ENCODE results near the gene HADHA. TPM values are rescaled to one million over a fixed set of nuclear protein-coding genes. Genes with fewer than 3 reads are reported as not detected.

The HADHA gene
- total and polyA plus RNA-seq, 5 donors, result 307 to 410 (median 341) TPM

GRCh38 chr2:26164231-26164630 lies 80.2 kb downstream of the HADHA start:
- WGBS, result 36% methylated on average over 1 of the region's 1 CpG
- intact Hi-C loops (cut with DNase I), result no loop called here
- Histone ChIP-seq H3K27ac (ENCODE audit: low read length) (no peak overlapping the region), H3K27me3 (ENCODE audit: control insufficient read depth, insufficient read depth) (no peaks in the 10 kb centered on the region), H3K4me1 (ENCODE audit: control insufficient read depth, insufficient read depth, low read length) (peaks cover 2% of the 10 kb centered on the region), H3K9me3 (ENCODE audit: control insufficient read depth, low read length) (no peaks in the 10 kb centered on the region), H3K4me3 (ENCODE audit: low read length) (no peak overlapping the region)
- peak; percentile 60 to 81 for ATAC-seq
- no peak for DNase-seq

- no peak overlapping the region for H3K4me3 ChIP-seq (ENCODE audit: low read length)
- 93% methylated on average over 10 of the region's 10 CpGs for WGBS
- no peak overlapping the region for H3K27ac ChIP-seq (ENCODE audit: low read length)
- no peaks in the 10 kb centered on the region for H3K9me3 ChIP-seq (ENCODE audit: control insufficient read depth, low read length)
- DNase-seq (no peak), ATAC-seq (no peak)
- intact Hi-C loops (cut with DNase I), result no loop called here
- no peaks in the 10 kb centered on the region for H3K27me3 ChIP-seq (ENCODE audit: control insufficient read depth, insufficient read depth)
- H3K4me1 ChIP-seq (ENCODE audit: control insufficient read depth, insufficient read depth, low read length), result peaks cover 2% of the 10 kb centered on the region
These were observed 81.5 kb downstream of the HADHA start for GRCh38 chr2:26162963-26163362.

GRCh38 chr2:26161926-26162325 lies 82.5 kb downstream of the HADHA start:
- DNase-seq (no peak), ATAC-seq (no peak)
- whole genome bisulfite sequencing, result 89% methylated on average over 7 of the region's 7 CpGs
- peaks cover 2% of the 10 kb centered on the region for H3K4me1 ChIP-seq (ENCODE audit: control insufficient read depth, insufficient read depth, low read length)
- intact Hi-C loops (cut with DNase I), result no loop called here
- H3K27ac ChIP-seq (ENCODE audit: low read length), result no peak overlapping the region
- H3K27me3 ChIP-seq (ENCODE audit: control insufficient read depth, insufficient read depth), result no peaks in the 10 kb centered on the region
- no peaks in the 10 kb centered on the region for H3K9me3 ChIP-seq (ENCODE audit: control insufficient read depth, low read length)
- H3K4me3 ChIP-seq (ENCODE audit: low read length), result no peak overlapping the region

GRCh38 chr2:26157580-26157979 lies 86.9 kb downstream of the HADHA start:
- intact Hi-C loops (cut with DNase I), result no loop called here
- DNase-seq, result no peak
- Histone ChIP-seq H3K4me1 (ENCODE audit: control insufficient read depth, insufficient read depth, low read length) (no peaks in the 10 kb centered on the region), H3K27me3 (ENCODE audit: control insufficient read depth, insufficient read depth) (no peaks in the 10 kb centered on the region), H3K9me3 (ENCODE audit: control insufficient read depth, low read length) (no peaks in the 10 kb centered on the region), H3K4me3 (ENCODE audit: low read length) (no peak overlapping the region), H3K27ac (ENCODE audit: low read length) (no peak overlapping the region)
- WGBS, result 94% methylated on average over 5 of the region's 5 CpGs
- no peak for ATAC-seq

- intact Hi-C loops (cut with DNase I), result no loop called here
- no peak overlapping the region for H3K27ac ChIP-seq (ENCODE audit: low read length)
- H3K27me3 ChIP-seq (ENCODE audit: control insufficient read depth, insufficient read depth), result no peaks in the 10 kb centered on the region
- H3K9me3 ChIP-seq (ENCODE audit: control insufficient read depth, low read length), result no peaks in the 10 kb centered on the region
- H3K4me3 ChIP-seq (ENCODE audit: low read length), result no peak overlapping the region
- DNase-seq (no peak), ATAC-seq (no peak)
- 75% methylated on average over 12 of the region's 12 CpGs for WGBS
- H3K4me1 ChIP-seq (ENCODE audit: control insufficient read depth, insufficient read depth, low read length), result no peaks in the 10 kb centered on the region
These were observed 94.2 kb downstream of the HADHA start for GRCh38 chr2:26150243-26150642.

- DNase-seq, result no peak
- H3K9me3 ChIP-seq (ENCODE audit: control insufficient read depth, low read length), result no peaks in the 10 kb centered on the region
- no peaks in the 10 kb centered on the region for H3K27me3 ChIP-seq (ENCODE audit: control insufficient read depth, insufficient read depth)
- H3K4me1 ChIP-seq (ENCODE audit: control insufficient read depth, insufficient read depth, low read length), result no peaks in the 10 kb centered on the region
- no peak overlapping the region for H3K27ac ChIP-seq (ENCODE audit: low read length)
- H3K4me3 ChIP-seq (ENCODE audit: low read length), result no peak overlapping the region
- 37% methylated on average over 2 of the region's 2 CpGs for WGBS
- ATAC-seq, result no peak
- intact Hi-C loops (cut with DNase I), result loop anchor here in 2 of 4 donors (5.0 to 10.0 kb wide), 2 partner anchors 54 to 196 kb away; no protein-coding TSS in a partner anchor
These were observed 95.9 kb downstream of the HADHA start for GRCh38 chr2:26148501-26148900.

- no peaks in the 10 kb centered on the region for H3K9me3 ChIP-seq (ENCODE audit: control insufficient read depth, low read length)
- no peak overlapping the region for H3K4me3 ChIP-seq (ENCODE audit: low read length)
- ATAC-seq (peak; percentile 66 to 74), DNase-seq (peak; percentile 47 to 82 (median 58))
- WGBS, result 25% methylated on average over 11 of the region's 11 CpGs
- no peaks in the 10 kb centered on the region for H3K4me1 ChIP-seq (ENCODE audit: control insufficient read depth, insufficient read depth, low read length)
- intact Hi-C loops (cut with DNase I), result loop anchor here in 3 of 4 donors (2.0 to 10.0 kb wide), 5 partner anchors 50 to 193 kb away; no protein-coding TSS in a partner anchor
- H3K27ac ChIP-seq (ENCODE audit: low read length), result no peak overlapping the region
- no peaks in the 10 kb centered on the region for H3K27me3 ChIP-seq (ENCODE audit: control insufficient read depth, insufficient read depth)
These were observed 99.3 kb downstream of the HADHA start for GRCh38 chr2:26144953-26145680.

GRCh38 chr2:26144031-26144430 lies 100.4 kb downstream of the HADHA start:
- no peak overlapping the region for H3K4me3 ChIP-seq (ENCODE audit: low read length)
- WGBS, result 66% methylated on average over 7 of the region's 7 CpGs
- DNase-seq, result no peak
- no peaks in the 10 kb centered on the region for H3K9me3 ChIP-seq (ENCODE audit: control insufficient read depth, low read length)
- intact Hi-C loops (cut with DNase I), result loop anchor here in 3 of 4 donors (2.0 to 10.0 kb wide), 4 partner anchors 49 to 152 kb away; no protein-coding TSS in a partner anchor
- no peaks in the 10 kb centered on the region for H3K27me3 ChIP-seq (ENCODE audit: control insufficient read depth, insufficient read depth)
- no peak for ATAC-seq
- no peaks in the 10 kb centered on the region for H3K4me1 ChIP-seq (ENCODE audit: control insufficient read depth, insufficient read depth, low read length)
- H3K27ac ChIP-seq (ENCODE audit: low read length), result no peak overlapping the region

- no peak overlapping the region for H3K4me3 ChIP-seq (ENCODE audit: low read length)
- DNase-seq (no peak), ATAC-seq (no peak)
- no peaks in the 10 kb centered on the region for H3K9me3 ChIP-seq (ENCODE audit: control insufficient read depth, low read length)
- no peaks in the 10 kb centered on the region for H3K27me3 ChIP-seq (ENCODE audit: control insufficient read depth, insufficient read depth)
- intact Hi-C loops (cut with DNase I), result loop anchor here in 2 of 4 donors (5.0 to 10.0 kb wide), 3 partner anchors 46 to 149 kb away; no protein-coding TSS in a partner anchor
- H3K4me1 ChIP-seq (ENCODE audit: control insufficient read depth, insufficient read depth, low read length), result no peaks in the 10 kb centered on the region
- WGBS, result 90% methylated on average over 18 of the region's 18 CpGs
- no peak overlapping the region for H3K27ac ChIP-seq (ENCODE audit: low read length)
These were observed 103.2 kb downstream of the HADHA start for GRCh38 chr2:26141145-26141769.
